Stimulated activated memory B cell treated with anti-CD40 and anti-IgM and Interleukin-4, amounts not matched to agents 10 μg/mL and 1 μg/mL and 100 μg/mL, for 72 hours (primary cell): ENCODE results near the gene KCNH6.
A peak's percentile ranks its signal among the peaks of the same experiment; 100 is the strongest.

Experiments
- ATAC-seq: fragments of 150-1000 bp; cut with Tn5 transposase; 2 replicates; pipeline ENCODE4 v1.10.0; 2021
- H3K27ac Mint-ChIP-seq: one replicate; pipeline ENCODE4 v1.8.0; 2022; ENCODE audit warnings: mild to moderate bottlenecking, mixed read lengths
- H3K27me3 Mint-ChIP-seq: one replicate; pipeline ENCODE4 v1.8.0; 2022; ENCODE audit warnings: mixed read lengths
- H3K36me3 Mint-ChIP-seq: one replicate; pipeline ENCODE4 v1.8.0; 2022; ENCODE audit warnings: mixed read lengths
- H3K4me1 Mint-ChIP-seq: one replicate; pipeline ENCODE4 v1.8.0; 2022; ENCODE audit warnings: mixed read lengths
- H3K4me3 Mint-ChIP-seq: one replicate; pipeline ENCODE4 v1.8.0; 2022; ENCODE audit warnings: mild to moderate bottlenecking, moderate library complexity, mixed read lengths
- H3K9me3 Mint-ChIP-seq: one replicate; pipeline ENCODE4 v1.8.0; 2022; ENCODE audit warnings: mixed read lengths

The KCNH6 gene

GRCh38 chr17:63544467-63545301 lies 21.5 kb downstream of the KCNH6 start:
- H3K9me3 Mint-ChIP-seq, result no peaks in the 10 kb centered on the region
- H3K36me3 Mint-ChIP-seq, result no peaks in the 10 kb centered on the region
- ATAC-seq, result no peak
- H3K4me3 Mint-ChIP-seq, result no peak overlapping the region
- H3K27ac Mint-ChIP-seq, result no peak overlapping the region
- H3K4me1 Mint-ChIP-seq, result peaks cover 3% of the 10 kb centered on the region
- peaks cover 14% of the 10 kb centered on the region for H3K27me3 Mint-ChIP-seq

GRCh38 chr17:63546308-63547082 lies 23.3 kb downstream of the KCNH6 start:
- no peaks in the 10 kb centered on the region for H3K36me3 Mint-ChIP-seq
- no peaks in the 10 kb centered on the region for H3K9me3 Mint-ChIP-seq
- H3K4me3 Mint-ChIP-seq, result no peak overlapping the region
- H3K27me3 Mint-ChIP-seq, result no peaks in the 10 kb centered on the region
- no peak overlapping the region for H3K27ac Mint-ChIP-seq
- H3K4me1 Mint-ChIP-seq, result peaks cover 10% of the 10 kb centered on the region
- no peak for ATAC-seq

- Mint-ChIP-seq H3K36me3 (no peaks in the 10 kb centered on the region), H3K27me3 (no peaks in the 10 kb centered on the region), H3K4me3 (no peak overlapping the region), H3K4me1 (peaks cover 16% of the 10 kb centered on the region), H3K9me3 (no peaks in the 10 kb centered on the region), H3K27ac (no peak overlapping the region)
- ATAC-seq, result no peak
Observed at GRCh38 chr17:63547083-63547523, 23.9 kb downstream of the KCNH6 start.

- H3K4me3 Mint-ChIP-seq, result peak overlapping the region; percentile 94
- H3K27ac Mint-ChIP-seq, result peak overlapping the region; percentile 100
- H3K27me3 Mint-ChIP-seq, result no peaks in the 10 kb centered on the region
- H3K4me1 Mint-ChIP-seq, result peaks cover 34% of the 10 kb centered on the region
- H3K36me3 Mint-ChIP-seq, result peaks cover 6% of the 10 kb centered on the region
- no peaks in the 10 kb centered on the region for H3K9me3 Mint-ChIP-seq
- ATAC-seq, result peak; percentile 26
Observed at GRCh38 chr17:63549289-63549945, 26.3 kb downstream of the KCNH6 start.

- Mint-ChIP-seq H3K36me3 (peaks cover 10% of the 10 kb centered on the region), H3K27ac (peak within 1 kb of the TSS; percentile 100), H3K4me3 (peak within 1 kb of the TSS; percentile 94), H3K9me3 (no peaks in the 10 kb centered on the region), H3K4me1 (peaks cover 42% of the 10 kb centered on the region), H3K27me3 (no peaks in the 10 kb centered on the region)
- ATAC-seq, result peak; percentile 99
Observed at GRCh38 chr17:63549946-63550816, 27.0 kb downstream of the KCNH6 start, which contains the start of gene DCAF7. Gene DCAF7, plus strand, starts transcription at chr17:63550477. Its CDS starts 201 bp downstream, at chr17:63550678.

GRCh38 chr17:63550817-63551639 lies 27.9 kb downstream of the KCNH6 start:
- H3K27ac Mint-ChIP-seq, result peak overlapping the region; percentile 100
- peaks cover 17% of the 10 kb centered on the region for H3K36me3 Mint-ChIP-seq
- ATAC-seq, result no peak
- H3K27me3 Mint-ChIP-seq, result no peaks in the 10 kb centered on the region
- peaks cover 50% of the 10 kb centered on the region for H3K4me1 Mint-ChIP-seq
- H3K9me3 Mint-ChIP-seq, result no peaks in the 10 kb centered on the region
- H3K4me3 Mint-ChIP-seq, result peak overlapping the region; percentile 94

- peak overlapping the region; percentile 94 for H3K4me3 Mint-ChIP-seq
- no peaks in the 10 kb centered on the region for H3K9me3 Mint-ChIP-seq
- peaks cover 25% of the 10 kb centered on the region for H3K36me3 Mint-ChIP-seq
- no peak for ATAC-seq
- H3K27ac Mint-ChIP-seq, result peak overlapping the region; percentile 100
- H3K4me1 Mint-ChIP-seq, result peaks cover 61% of the 10 kb centered on the region
- no peaks in the 10 kb centered on the region for H3K27me3 Mint-ChIP-seq
Observed at GRCh38 chr17:63552211-63552610, 29.1 kb downstream of the KCNH6 start.

GRCh38 chr17:63555500-63556156 lies 32.5 kb downstream of the KCNH6 start:
- Mint-ChIP-seq H3K27ac (peak overlapping the region; percentile 72), H3K9me3 (no peaks in the 10 kb centered on the region), H3K27me3 (no peaks in the 10 kb centered on the region), H3K36me3 (peaks cover 30% of the 10 kb centered on the region), H3K4me1 (peaks cover 81% of the 10 kb centered on the region), H3K4me3 (no peak overlapping the region)
- no peak for ATAC-seq

- Mint-ChIP-seq H3K27ac (no peak overlapping the region), H3K36me3 (peaks cover 30% of the 10 kb centered on the region), H3K9me3 (no peaks in the 10 kb centered on the region), H3K27me3 (no peaks in the 10 kb centered on the region), H3K4me1 (peaks cover 81% of the 10 kb centered on the region), H3K4me3 (no peak overlapping the region)
- ATAC-seq, result no peak
Observed at GRCh38 chr17:63557416-63557815, 34.3 kb downstream of the KCNH6 start.

GRCh38 chr17:63558441-63558840 lies 35.3 kb downstream of the KCNH6 start:
- H3K27me3 Mint-ChIP-seq, result no peaks in the 10 kb centered on the region
- peaks cover 25% of the 10 kb centered on the region for H3K36me3 Mint-ChIP-seq
- H3K4me1 Mint-ChIP-seq, result peaks cover 76% of the 10 kb centered on the region
- no peak overlapping the region for H3K4me3 Mint-ChIP-seq
- no peaks in the 10 kb centered on the region for H3K9me3 Mint-ChIP-seq
- ATAC-seq, result no peak
- no peak overlapping the region for H3K27ac Mint-ChIP-seq

GRCh38 chr17:63561819-63562218 lies 38.7 kb downstream of the KCNH6 start:
- peaks cover 15% of the 10 kb centered on the region for H3K36me3 Mint-ChIP-seq
- H3K27ac Mint-ChIP-seq, result no peak overlapping the region
- H3K4me1 Mint-ChIP-seq, result peaks cover 64% of the 10 kb centered on the region
- no peaks in the 10 kb centered on the region for H3K9me3 Mint-ChIP-seq
- H3K27me3 Mint-ChIP-seq, result no peaks in the 10 kb centered on the region
- H3K4me3 Mint-ChIP-seq, result no peak overlapping the region
- ATAC-seq, result no peak

- H3K27me3 Mint-ChIP-seq, result no peaks in the 10 kb centered on the region
- ATAC-seq, result no peak
- H3K36me3 Mint-ChIP-seq, result peaks cover 7% of the 10 kb centered on the region
- no peak overlapping the region for H3K27ac Mint-ChIP-seq
- no peaks in the 10 kb centered on the region for H3K9me3 Mint-ChIP-seq
- peaks cover 59% of the 10 kb centered on the region for H3K4me1 Mint-ChIP-seq
- H3K4me3 Mint-ChIP-seq, result no peak overlapping the region
Observed at GRCh38 chr17:63563339-63563738, 40.2 kb downstream of the KCNH6 start.

GRCh38 chr17:63564562-63564961 lies 41.4 kb downstream of the KCNH6 start:
- peaks cover 9% of the 10 kb centered on the region for H3K36me3 Mint-ChIP-seq
- peaks cover 61% of the 10 kb centered on the region for H3K4me1 Mint-ChIP-seq
- no peaks in the 10 kb centered on the region for H3K27me3 Mint-ChIP-seq
- no peak overlapping the region for H3K4me3 Mint-ChIP-seq
- H3K27ac Mint-ChIP-seq, result no peak overlapping the region
- H3K9me3 Mint-ChIP-seq, result no peaks in the 10 kb centered on the region
- ATAC-seq, result no peak
